OCI-LY1 (cell line): ENCODE data around the gene HOXB13.

ENCODE experiments used
- H2AFZ ChIP-seq: fragments of 200-600 bp; sonication (generic), shearing (Covaris generic); 2 replicates; pipeline ENCODE4 v1.6.0; 2014; ENCODE audit warnings: antibody characterized with exemption, mild to moderate bottlenecking, low read length
- H3F3A ChIP-seq: fragments of 200-600 bp; sonication (generic), shearing (Covaris generic); 2 replicates; pipeline ENCODE4 v1.6.0; 2014; ENCODE audit warnings: mild to moderate bottlenecking, antibody characterized with exemption, low read length, moderate library complexity; ENCODE audit not compliant: insufficient read depth
- H3K27ac ChIP-seq: fragments of 200-600 bp; sonication (generic); 2 replicates; pipeline ENCODE4 v1.5.1; 2014; ENCODE audit warnings: low read length, mixed run types, mild to moderate bottlenecking, low read depth; ENCODE audit not compliant: poor library complexity, severe bottlenecking
- H3K27me3 ChIP-seq: fragments of 200-600 bp; sonication (generic); 2 replicates; pipeline ENCODE4 v1.6.0; 2014; ENCODE audit warnings: antibody characterized with exemption, mild to moderate bottlenecking, low read length, moderate library complexity; ENCODE audit not compliant: insufficient read depth
- H3K36me3 ChIP-seq: fragments of 200-600 bp; sonication (generic); 2 replicates; pipeline ENCODE4 v1.6.1; 2014; ENCODE audit warnings: mild to moderate bottlenecking, antibody characterized with exemption, low read length, moderate library complexity, mixed read lengths; ENCODE audit not compliant: insufficient read depth
- H3K4me1 ChIP-seq: fragments of 200-600 bp; sonication (generic); 2 replicates; pipeline ENCODE4 v1.5.1; 2014; ENCODE audit warnings: mild to moderate bottlenecking, low read length, moderate library complexity; ENCODE audit not compliant: insufficient read depth, severe bottlenecking
- H3K4me2 ChIP-seq: fragments of 200-600 bp; sonication (generic), shearing (Covaris generic); 2 replicates; pipeline ENCODE4 v1.6.1; 2014; ENCODE audit warnings: low read length
- H3K4me3 ChIP-seq: fragments of 200-600 bp; sonication (generic); 2 replicates; pipeline ENCODE4 v1.5.1; 2014; ENCODE audit warnings: low read length, low read depth, mild to moderate bottlenecking, mixed read lengths; ENCODE audit not compliant: poor library complexity, severe bottlenecking
- H3K79me2 ChIP-seq: fragments of 200-600 bp; shearing (Covaris generic); 2 replicates; pipeline ENCODE4 v1.6.1; 2016; ENCODE audit warnings: mixed run types, low read length, mixed read lengths; ENCODE audit not compliant: insufficient read depth
- H3K9ac ChIP-seq: fragments of 200-600 bp; sonication (generic), shearing (Covaris generic); 2 replicates; pipeline ENCODE4 v1.6.1; 2014; ENCODE audit warnings: mild to moderate bottlenecking, low read length, mixed read lengths
- H3K9me2 ChIP-seq: fragments of 200-600 bp; sonication (generic), shearing (Covaris generic); 2 replicates; pipeline ENCODE4 v1.6.1; 2014; ENCODE audit warnings: low read depth, mild to moderate bottlenecking, low read length, mixed read lengths
- H3K9me3 ChIP-seq: fragments of 200-600 bp; shearing (Covaris generic); 2 replicates; pipeline ENCODE4 v1.6.1; 2014; ENCODE audit warnings: low read length, mixed read lengths
- H4K20me1 ChIP-seq: fragments of 200-600 bp; sonication (generic), shearing (Covaris generic); 2 replicates; pipeline ENCODE4 v1.6.0; 2016; ENCODE audit warnings: mild to moderate bottlenecking, low read length; ENCODE audit not compliant: insufficient read depth
- EZH2 ChIP-seq: fragments of 200-600 bp; sonication (generic), shearing (Covaris generic); IDR thresholded peaks from 2 replicates; pipeline ENCODE4 v1.8.0; 2017; ENCODE audit warnings: borderline replicate concordance, mixed run types, mild to moderate bottlenecking, antibody characterized with exemption, low read length, moderate library complexity, mixed read lengths
- TF ChIP-seq, protein P1 (sequence below): fragments of 200-600 bp; sonication (generic), shearing (Covaris generic); IDR thresholded peaks from 2 replicates; pipeline ENCODE4 v1.5.1; 2017; ENCODE audit warnings: mild to moderate bottlenecking, antibody characterized with exemption, low read length, moderate library complexity, mixed read lengths

The HOXB13 gene

DNA sequence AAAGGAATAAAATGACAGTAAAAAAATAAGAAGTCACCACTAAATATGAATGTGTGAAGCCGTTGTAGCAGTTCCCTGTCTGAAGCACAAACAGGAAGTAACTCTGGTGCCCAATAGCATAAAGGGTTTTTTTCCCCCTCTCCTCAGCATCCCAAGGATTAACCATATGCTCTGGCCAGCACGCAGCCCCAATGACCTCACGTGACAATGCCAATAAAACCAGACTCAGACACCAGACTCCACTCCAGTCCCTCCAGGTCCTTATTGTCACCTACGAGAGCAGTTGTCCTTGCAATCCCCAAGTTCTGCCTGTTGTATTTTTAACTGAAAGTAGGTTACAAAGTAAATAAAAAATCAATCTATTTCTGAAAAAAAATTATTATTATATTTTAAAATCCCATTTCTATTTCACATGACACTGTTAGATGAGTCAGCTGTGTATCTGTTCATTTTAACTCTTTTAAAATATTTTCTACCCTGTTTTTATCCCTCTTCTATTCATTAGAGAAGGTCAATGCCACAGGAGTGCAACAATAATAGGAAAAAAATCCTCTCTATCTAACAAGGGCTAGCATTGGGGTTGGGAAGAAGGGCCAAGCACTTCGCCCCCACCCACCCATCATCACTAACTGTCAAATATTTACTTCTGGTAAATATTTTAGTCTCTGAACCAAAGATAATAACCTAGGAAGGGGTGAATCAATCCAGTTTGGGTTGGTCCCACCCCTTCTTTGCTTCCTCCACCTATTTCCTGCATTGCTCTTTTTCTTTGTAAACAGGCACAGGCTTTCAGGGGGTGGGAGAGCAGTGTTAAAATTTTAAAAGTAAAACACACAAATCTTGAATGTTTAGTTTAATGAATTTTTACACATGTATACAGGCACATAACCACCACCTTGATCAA is 12.8 kb downstream of the HOXB13 start:
- TF ChIP-seq, protein P1, sequence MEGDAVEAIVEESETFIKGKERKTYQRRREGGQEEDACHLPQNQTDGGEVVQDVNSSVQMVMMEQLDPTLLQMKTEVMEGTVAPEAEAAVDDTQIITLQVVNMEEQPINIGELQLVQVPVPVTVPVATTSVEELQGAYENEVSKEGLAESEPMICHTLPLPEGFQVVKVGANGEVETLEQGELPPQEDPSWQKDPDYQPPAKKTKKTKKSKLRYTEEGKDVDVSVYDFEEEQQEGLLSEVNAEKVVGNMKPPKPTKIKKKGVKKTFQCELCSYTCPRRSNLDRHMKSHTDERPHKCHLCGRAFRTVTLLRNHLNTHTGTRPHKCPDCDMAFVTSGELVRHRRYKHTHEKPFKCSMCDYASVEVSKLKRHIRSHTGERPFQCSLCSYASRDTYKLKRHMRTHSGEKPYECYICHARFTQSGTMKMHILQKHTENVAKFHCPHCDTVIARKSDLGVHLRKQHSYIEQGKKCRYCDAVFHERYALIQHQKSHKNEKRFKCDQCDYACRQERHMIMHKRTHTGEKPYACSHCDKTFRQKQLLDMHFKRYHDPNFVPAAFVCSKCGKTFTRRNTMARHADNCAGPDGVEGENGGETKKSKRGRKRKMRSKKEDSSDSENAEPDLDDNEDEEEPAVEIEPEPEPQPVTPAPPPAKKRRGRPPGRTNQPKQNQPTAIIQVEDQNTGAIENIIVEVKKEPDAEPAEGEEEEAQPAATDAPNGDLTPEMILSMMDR = no peak
- no peak for TF ChIP-seq EZH2
- H3F3A ChIP-seq = no peaks in the 10 kb centered on the region
- no peaks in the 10 kb centered on the region for H3K9me3 ChIP-seq
- no peaks in the 10 kb centered on the region for H3K4me1 ChIP-seq
- H3K9me2 ChIP-seq = no peaks in the 10 kb centered on the region
- H3K9ac ChIP-seq = no peak overlapping the region
- no peaks in the 10 kb centered on the region for H3K27me3 ChIP-seq
- no peaks in the 10 kb centered on the region for H3K79me2 ChIP-seq
- no peak overlapping the region for H3K4me2 ChIP-seq
- no peak overlapping the region for H3K4me3 ChIP-seq
- H3K36me3 ChIP-seq = no peaks in the 10 kb centered on the region
- no peaks in the 10 kb centered on the region for H4K20me1 ChIP-seq
- no peak overlapping the region for H3K27ac ChIP-seq
- H2AFZ ChIP-seq = no peak overlapping the region

DNA sequence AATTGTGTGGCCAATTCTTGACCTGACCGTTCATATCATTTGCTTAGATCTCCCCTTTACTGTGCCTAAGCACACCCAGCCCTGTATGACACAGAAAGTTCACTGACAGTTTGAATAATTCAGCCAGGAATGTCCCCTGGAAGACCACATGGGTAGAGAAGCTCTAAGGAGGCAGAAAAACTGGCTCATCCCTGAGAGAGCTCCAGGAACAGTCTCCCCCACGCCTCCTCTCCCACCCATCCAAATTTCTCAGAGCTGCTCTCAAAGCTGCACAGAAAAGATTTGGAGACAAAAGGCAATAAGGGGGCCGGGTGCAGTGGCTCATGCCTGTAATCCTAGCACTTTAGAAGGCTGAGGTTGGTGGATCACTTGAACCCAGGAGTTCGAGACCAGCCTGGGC is 17.4 kb downstream of the HOXB13 start:
- no peaks in the 10 kb centered on the region for H3F3A ChIP-seq
- no peaks in the 10 kb centered on the region for H3K9me2 ChIP-seq
- no peaks in the 10 kb centered on the region for H4K20me1 ChIP-seq
- no peaks in the 10 kb centered on the region for H3K36me3 ChIP-seq
- TF ChIP-seq, protein P1 = no peak
- no peak for TF ChIP-seq EZH2
- H3K27ac ChIP-seq = no peak overlapping the region
- H3K9ac ChIP-seq = no peak overlapping the region
- H3K4me1 ChIP-seq = no peaks in the 10 kb centered on the region
- no peak overlapping the region for H3K4me3 ChIP-seq
- no peaks in the 10 kb centered on the region for H3K79me2 ChIP-seq
- no peak overlapping the region for H3K4me2 ChIP-seq
- H3K27me3 ChIP-seq = no peaks in the 10 kb centered on the region
- H2AFZ ChIP-seq = no peak overlapping the region
- no peaks in the 10 kb centered on the region for H3K9me3 ChIP-seq

DNA sequence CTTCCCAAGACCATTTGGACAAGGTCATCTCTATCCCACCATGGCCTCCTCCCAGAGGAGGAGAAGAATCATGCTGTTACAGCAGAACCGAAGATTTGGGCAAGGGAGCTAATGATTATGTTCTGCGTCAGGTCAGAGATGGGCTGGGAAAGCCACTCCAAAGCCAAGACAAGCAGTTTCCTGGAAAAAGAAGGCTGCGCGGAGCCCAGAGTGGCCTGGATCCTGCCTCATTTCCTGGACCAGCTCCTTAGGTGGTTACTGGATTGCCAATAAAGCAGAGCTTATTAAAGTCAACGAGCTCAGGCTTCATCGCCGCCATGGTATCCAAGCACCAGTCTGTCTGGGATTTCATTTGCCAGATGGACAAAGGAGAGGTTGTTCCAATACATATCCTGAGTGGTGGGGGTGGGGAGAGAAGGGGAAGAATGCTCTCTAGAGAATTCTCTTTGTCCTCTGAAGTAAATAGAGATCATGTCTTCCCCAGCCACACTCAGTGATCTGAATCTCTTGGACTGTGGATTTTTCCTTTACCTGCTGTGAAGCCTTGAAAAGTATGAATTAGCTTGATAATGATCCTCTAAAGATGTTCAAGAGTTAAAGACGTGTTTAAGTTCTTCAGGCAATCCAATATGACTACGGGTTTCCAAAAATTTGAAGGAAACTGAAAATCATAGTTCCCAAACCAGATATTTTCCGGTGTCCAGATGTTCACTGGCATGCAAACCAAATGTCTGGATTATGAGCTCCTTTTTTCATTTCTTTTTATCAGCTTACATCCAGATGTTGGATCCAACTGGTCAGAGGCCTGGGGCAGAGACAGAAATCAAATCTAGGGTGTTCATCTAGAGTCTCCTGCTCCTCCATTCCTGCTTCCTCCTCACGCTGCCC is 23.9 kb downstream of the HOXB13 start:
- H3F3A ChIP-seq = no peaks in the 10 kb centered on the region
- no peaks in the 10 kb centered on the region for H3K36me3 ChIP-seq
- no peak overlapping the region for H3K4me3 ChIP-seq
- no peak overlapping the region for H3K27ac ChIP-seq
- H3K4me1 ChIP-seq = no peaks in the 10 kb centered on the region
- no peaks in the 10 kb centered on the region for H4K20me1 ChIP-seq
- H3K9ac ChIP-seq = no peak overlapping the region
- no peaks in the 10 kb centered on the region for H3K9me2 ChIP-seq
- H2AFZ ChIP-seq = no peak overlapping the region
- no peaks in the 10 kb centered on the region for H3K9me3 ChIP-seq
- TF ChIP-seq, protein P1 = no peak
- no peak for TF ChIP-seq EZH2
- no peaks in the 10 kb centered on the region for H3K27me3 ChIP-seq
- H3K79me2 ChIP-seq = no peaks in the 10 kb centered on the region
- H3K4me2 ChIP-seq = no peak overlapping the region
